Measurements from ENCODE around the gene MGAT4B.
"Not testable (repeated sequence)": the region's sequence is repeated elsewhere in the genome, so short reads cannot be mapped to it uniquely, and the experiment has no call there.

The MGAT4B gene

GRCh38 chr5:179794575-179794974 lies 12.1 kb downstream of the MGAT4B start:
- DNase-seq (ENCODE audit: low read depth) = no peak

GRCh38 chr5:179794171-179794570 lies 12.5 kb downstream of the MGAT4B start:
- no peak for DNase-seq (ENCODE audit: low read depth)

- DNase-seq (ENCODE audit: low read depth) = peak; percentile 36
These were observed 13.1 kb downstream of the MGAT4B start, which contains the start of gene LTC4S for GRCh38 chr5:179793468-179794139. TSS of gene LTC4S (plus strand) at chr5:179793986. CDS start at chr5:179794081, 95 bp downstream.

- DNase-seq (ENCODE audit: low read depth) = no peak
These were observed 13.8 kb downstream of the MGAT4B start for GRCh38 chr5:179792612-179793467.

- no peak for DNase-seq (ENCODE audit: low read depth)
These were observed 14.6 kb downstream of the MGAT4B start for GRCh38 chr5:179791881-179792611.

- not testable (repeated sequence) for DNase-seq (ENCODE audit: low read depth)
These were observed 17.4 kb downstream of the MGAT4B start for GRCh38 chr5:179789278-179789677.

- DNase-seq (ENCODE audit: low read depth) = no peak
These were observed 18.3 kb downstream of the MGAT4B start for GRCh38 chr5:179788193-179788854.

- DNase-seq (ENCODE audit: low read depth) = no peak
These were observed 19.8 kb downstream of the MGAT4B start for GRCh38 chr5:179786861-179787260.

- no peak for DNase-seq (ENCODE audit: low read depth)
These were observed 23.5 kb downstream of the MGAT4B start for GRCh38 chr5:179783128-179783527.

GRCh38 chr5:179781846-179782245 lies 24.8 kb downstream of the MGAT4B start:
- no peak for DNase-seq (ENCODE audit: low read depth)

GRCh38 chr5:179780362-179780761 lies 26.3 kb downstream of the MGAT4B start:
- peak; percentile 41 for DNase-seq (ENCODE audit: low read depth)

GRCh38 chr5:179779826-179780225 lies 26.8 kb downstream of the MGAT4B start:
- DNase-seq (ENCODE audit: low read depth) = no peak

GRCh38 chr5:179778591-179778990 lies 28.1 kb downstream of the MGAT4B start:
- no peak for DNase-seq (ENCODE audit: low read depth)

GRCh38 chr5:179777909-179778308 lies 28.8 kb downstream of the MGAT4B start:
- DNase-seq (ENCODE audit: low read depth) = no peak

- no peak for DNase-seq (ENCODE audit: low read depth)
These were observed 29.2 kb downstream of the MGAT4B start for GRCh38 chr5:179777456-179777855.

GRCh38 chr5:179776411-179776938 lies 30.2 kb downstream of the MGAT4B start:
- DNase-seq (ENCODE audit: low read depth) = no peak

GRCh38 chr5:179774442-179774841 lies 32.2 kb downstream of the MGAT4B start:
- no peak for DNase-seq (ENCODE audit: low read depth)

GRCh38 chr5:179773686-179774040 lies 33.0 kb downstream of the MGAT4B start:
- no peak for DNase-seq (ENCODE audit: low read depth)

GRCh38 chr5:179772351-179772750 lies 34.3 kb downstream of the MGAT4B start:
- no peak for DNase-seq (ENCODE audit: low read depth)

GRCh38 chr5:179771311-179771895 lies 35.3 kb downstream of the MGAT4B start:
- no peak for DNase-seq (ENCODE audit: low read depth)

- no peak for DNase-seq (ENCODE audit: low read depth)
These were observed 36.9 kb downstream of the MGAT4B start for GRCh38 chr5:179769796-179770195.

Data from iris pigment epithelial cell (primary cell).